ENCODE data around the gene CDH9.

Gene CDH9

DNA sequence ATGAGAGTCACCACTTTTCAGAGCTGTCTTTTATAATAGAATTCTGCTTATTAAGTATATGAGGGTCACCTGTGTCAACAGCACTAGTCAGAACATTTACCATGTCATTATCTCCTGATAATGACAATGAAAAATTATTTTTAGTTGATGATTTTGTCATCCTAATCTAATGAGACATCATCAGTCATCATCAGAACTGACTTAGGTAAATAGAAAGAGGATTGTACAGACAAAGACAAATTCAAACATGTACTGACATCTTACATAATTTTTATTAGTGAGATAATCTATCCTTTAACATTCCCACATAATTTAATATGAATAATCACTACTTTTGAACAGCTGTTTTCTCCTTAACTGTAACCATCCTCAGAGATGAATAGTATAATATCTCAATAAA lies 22.6 kb downstream of the CDH9 start:
- Histone ChIP-seq H3K4ac (ENCODE audit: low read depth in 1 of 2, low read length in 2 of 2) (no peak overlapping the region), H2BK12ac (ENCODE audit: low read length in 2 of 2) (no peak overlapping the region), H3K27ac (ENCODE audit: low read length, poor library complexity, severe bottlenecking) (no peak overlapping the region), H3K23ac (ENCODE audit: low read length in 2 of 2) (no peak overlapping the region), H2AFZ (ENCODE audit: low read depth, low read length) (no peak overlapping the region), H3K9ac (ENCODE audit: low read length) (no peak overlapping the region), H3K9me3 (ENCODE audit: control insufficient read depth, low read length) (no peaks in the 10 kb centered on the region), H3K14ac (ENCODE audit: low read length in 2 of 2) (no peak overlapping the region), H3K36me3 (ENCODE audit: control insufficient read depth in 1 of 2, insufficient read depth in 2 of 2, low read depth in 1 of 2, low read length in 2 of 2) (no peaks in the 10 kb centered on the region), H3K18ac (ENCODE audit: low read depth in 1 of 2, low read length in 2 of 2) (no peak overlapping the region), H3K27me3 (ENCODE audit: control insufficient read depth in 1 of 2, insufficient read depth in 1 of 2, low read length in 2 of 2) (no peaks in the 10 kb centered on the region), H2BK5ac (ENCODE audit: low read depth, low read length, poor library complexity, severe bottlenecking) (no peak overlapping the region), H2BK120ac (ENCODE audit: low read depth, low read length) (no peak overlapping the region), H2BK15ac (ENCODE audit: low read depth, poor library complexity, severe bottlenecking) (no peak overlapping the region), H3K4me3 (ENCODE audit: insufficient read depth in 1 of 2, low read depth in 1 of 2, low read length in 2 of 2) (no peak overlapping the region), H3K4me2 (ENCODE audit: low read length, poor library complexity, severe bottlenecking) (no peak overlapping the region), H3K79me1 (replicated peaks; ENCODE audit: low read length, poor library complexity, severe bottlenecking) (no peaks in the 10 kb centered on the region), H4K8ac (ENCODE audit: low read length) (no peak overlapping the region), H3K4me1 (ENCODE audit: control insufficient read depth, insufficient read depth, low read depth, low read length) (no peaks in the 10 kb centered on the region), H2AK5ac (ENCODE audit: low read length, severe bottlenecking) (no peak overlapping the region), H4K91ac (ENCODE audit: low read length) (no peak overlapping the region)
- no peak for DNase-seq

DNA sequence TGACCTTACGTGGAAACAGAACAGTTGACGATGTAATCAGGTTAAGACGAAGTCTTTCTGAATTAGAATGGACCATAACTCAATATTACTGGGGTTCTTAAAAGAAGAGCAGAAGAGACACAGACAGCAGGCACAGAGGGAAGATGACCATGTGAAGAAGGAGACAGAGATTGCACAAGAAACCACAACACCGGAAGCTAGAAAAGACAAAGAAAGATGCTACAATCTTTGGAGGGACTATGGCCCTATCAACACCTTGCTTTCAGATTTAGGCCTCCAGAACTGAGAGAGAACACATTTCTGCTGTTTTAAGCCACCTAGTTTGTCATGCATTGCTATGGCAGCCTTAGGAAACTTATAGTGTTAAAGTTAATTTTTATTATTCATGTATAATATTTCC lies 27.1 kb downstream of the CDH9 start:
- Histone ChIP-seq H2BK120ac (ENCODE audit: low read depth, low read length) (no peak overlapping the region), H3K9me3 (ENCODE audit: control insufficient read depth, low read length) (no peaks in the 10 kb centered on the region), H3K27ac (ENCODE audit: low read length, poor library complexity, severe bottlenecking) (no peak overlapping the region), H3K4me3 (ENCODE audit: insufficient read depth in 1 of 2, low read depth in 1 of 2, low read length in 2 of 2) (no peak overlapping the region), H3K4me2 (ENCODE audit: low read length, poor library complexity, severe bottlenecking) (no peak overlapping the region), H3K27me3 (ENCODE audit: control insufficient read depth in 1 of 2, insufficient read depth in 1 of 2, low read length in 2 of 2) (no peaks in the 10 kb centered on the region), H3K79me1 (replicated peaks; ENCODE audit: low read length, poor library complexity, severe bottlenecking) (no peaks in the 10 kb centered on the region), H3K23ac (ENCODE audit: low read length in 2 of 2) (no peak overlapping the region), H2BK12ac (ENCODE audit: low read length in 2 of 2) (peak overlapping the region in 1 of 2 experiments; percentile 52), H2AFZ (ENCODE audit: low read depth, low read length) (no peak overlapping the region), H3K4ac (ENCODE audit: low read depth in 1 of 2, low read length in 2 of 2) (peak overlapping the region in 1 of 2 experiments; percentile 51), H3K9ac (ENCODE audit: low read length) (no peak overlapping the region), H3K14ac (ENCODE audit: low read length in 2 of 2) (no peak overlapping the region), H4K8ac (ENCODE audit: low read length) (no peak overlapping the region), H2BK5ac (ENCODE audit: low read depth, low read length, poor library complexity, severe bottlenecking) (no peak overlapping the region), H2BK15ac (ENCODE audit: low read depth, poor library complexity, severe bottlenecking) (no peak overlapping the region), H2AK5ac (ENCODE audit: low read length, severe bottlenecking) (no peak overlapping the region), H3K36me3 (ENCODE audit: control insufficient read depth in 1 of 2, insufficient read depth in 2 of 2, low read depth in 1 of 2, low read length in 2 of 2) (no peaks in the 10 kb centered on the region), H3K18ac (ENCODE audit: low read depth in 1 of 2, low read length in 2 of 2) (no peak overlapping the region), H3K4me1 (ENCODE audit: control insufficient read depth, insufficient read depth, low read depth, low read length) (no peaks in the 10 kb centered on the region), H4K91ac (ENCODE audit: low read length) (no peak overlapping the region)
- WGBS, result 77% methylated on average over 4 of the region's 4 CpGs
- peak; percentile 48 for DNase-seq

DNA sequence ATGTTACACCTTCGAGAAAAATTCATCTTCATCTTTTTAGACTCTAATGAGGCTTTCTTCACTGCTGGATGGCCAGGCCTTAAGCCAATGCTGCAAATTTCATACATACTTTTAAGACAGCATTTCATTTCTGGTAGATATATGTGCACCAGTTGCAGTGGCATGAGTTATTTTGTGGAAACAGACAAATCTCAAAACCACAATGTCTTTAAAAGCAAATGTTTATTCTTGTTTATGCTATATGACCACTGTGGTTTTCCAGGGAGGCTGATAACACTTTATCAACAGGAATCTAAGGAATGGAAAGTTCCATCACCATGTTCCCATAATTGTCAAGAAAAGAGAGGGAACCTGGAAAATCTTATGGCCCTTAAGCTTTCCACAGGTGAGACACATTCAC lies 27.7 kb downstream of the CDH9 start:
- Histone ChIP-seq H2BK12ac (ENCODE audit: low read length in 2 of 2) (no peak overlapping the region), H3K23ac (ENCODE audit: low read length in 2 of 2) (no peak overlapping the region), H2AK5ac (ENCODE audit: low read length, severe bottlenecking) (no peak overlapping the region), H3K9ac (ENCODE audit: low read length) (no peak overlapping the region), H3K18ac (ENCODE audit: low read depth in 1 of 2, low read length in 2 of 2) (no peak overlapping the region), H3K4me1 (ENCODE audit: control insufficient read depth, insufficient read depth, low read depth, low read length) (no peaks in the 10 kb centered on the region), H2BK120ac (ENCODE audit: low read depth, low read length) (no peak overlapping the region), H4K8ac (ENCODE audit: low read length) (no peak overlapping the region), H3K4ac (ENCODE audit: low read depth in 1 of 2, low read length in 2 of 2) (no peak overlapping the region), H2BK15ac (ENCODE audit: low read depth, poor library complexity, severe bottlenecking) (no peak overlapping the region), H2BK5ac (ENCODE audit: low read depth, low read length, poor library complexity, severe bottlenecking) (no peak overlapping the region), H4K91ac (ENCODE audit: low read length) (no peak overlapping the region), H3K9me3 (ENCODE audit: control insufficient read depth, low read length) (no peaks in the 10 kb centered on the region), H3K79me1 (replicated peaks; ENCODE audit: low read length, poor library complexity, severe bottlenecking) (no peaks in the 10 kb centered on the region), H3K27me3 (ENCODE audit: control insufficient read depth in 1 of 2, insufficient read depth in 1 of 2, low read length in 2 of 2) (no peaks in the 10 kb centered on the region), H3K4me2 (ENCODE audit: low read length, poor library complexity, severe bottlenecking) (no peak overlapping the region), H3K14ac (ENCODE audit: low read length in 2 of 2) (no peak overlapping the region), H2AFZ (ENCODE audit: low read depth, low read length) (no peak overlapping the region), H3K4me3 (ENCODE audit: insufficient read depth in 1 of 2, low read depth in 1 of 2, low read length in 2 of 2) (no peak overlapping the region), H3K27ac (ENCODE audit: low read length, poor library complexity, severe bottlenecking) (no peak overlapping the region), H3K36me3 (ENCODE audit: control insufficient read depth in 1 of 2, insufficient read depth in 2 of 2, low read depth in 1 of 2, low read length in 2 of 2) (no peaks in the 10 kb centered on the region)
- DNase-seq, result peak; percentile 42
- WGBS, result 50% methylated on average over 1 of the region's 1 CpG

DNA sequence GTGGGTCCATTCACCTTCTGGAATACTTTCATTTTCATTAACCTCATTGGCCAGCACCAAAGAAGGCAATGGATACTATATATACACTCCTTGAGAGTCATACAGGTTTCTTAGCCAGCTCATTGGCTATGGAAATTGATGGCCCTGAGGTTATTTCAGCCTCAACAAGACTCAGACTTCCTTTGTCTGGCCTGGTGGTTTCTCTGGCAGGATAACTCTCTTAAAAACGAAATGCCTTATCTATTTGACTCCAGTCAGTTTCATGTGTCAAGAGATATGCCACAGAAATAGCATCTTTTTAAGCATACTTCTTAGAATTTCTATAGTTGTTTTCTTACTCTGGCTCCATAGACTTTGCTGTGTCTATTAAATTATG lies 28.9 kb downstream of the CDH9 start:
- H3K9ac ChIP-seq (ENCODE audit: low read length), result no peak overlapping the region
- H2BK15ac ChIP-seq (ENCODE audit: low read depth, poor library complexity, severe bottlenecking), result no peak overlapping the region
- peak; percentile 12 for DNase-seq
- no peak overlapping the region for H2AK5ac ChIP-seq (ENCODE audit: low read length, severe bottlenecking)
- H3K4me2 ChIP-seq (ENCODE audit: low read length, poor library complexity, severe bottlenecking), result no peak overlapping the region
- no peaks in the 10 kb centered on the region for H3K27me3 ChIP-seq (ENCODE audit: control insufficient read depth in 1 of 2, insufficient read depth in 1 of 2, low read length in 2 of 2)
- H3K4me1 ChIP-seq (ENCODE audit: control insufficient read depth, insufficient read depth, low read depth, low read length), result no peaks in the 10 kb centered on the region
- no peaks in the 10 kb centered on the region for H3K36me3 ChIP-seq (ENCODE audit: control insufficient read depth in 1 of 2, insufficient read depth in 2 of 2, low read depth in 1 of 2, low read length in 2 of 2)
- no peak overlapping the region for H3K23ac ChIP-seq (ENCODE audit: low read length in 2 of 2)
- no peak overlapping the region for H3K14ac ChIP-seq (ENCODE audit: low read length in 2 of 2)
- no CpG with 5 or more reads among the region's 1 CpG for WGBS
- H3K18ac ChIP-seq (ENCODE audit: low read depth in 1 of 2, low read length in 2 of 2), result peak overlapping the region in 1 of 2 experiments; percentile 43
- no peak overlapping the region for H2BK120ac ChIP-seq (ENCODE audit: low read depth, low read length)
- H3K79me1 ChIP-seq (replicated peaks; ENCODE audit: low read length, poor library complexity, severe bottlenecking), result no peaks in the 10 kb centered on the region
- peak overlapping the region in 1 of 2 experiments; percentile 37 for H3K4ac ChIP-seq (ENCODE audit: low read depth in 1 of 2, low read length in 2 of 2)
- no peak overlapping the region for H4K8ac ChIP-seq (ENCODE audit: low read length)
- H3K9me3 ChIP-seq (ENCODE audit: control insufficient read depth, low read length), result no peaks in the 10 kb centered on the region
- no peak overlapping the region for H2BK12ac ChIP-seq (ENCODE audit: low read length in 2 of 2)
- H3K4me3 ChIP-seq (ENCODE audit: insufficient read depth in 1 of 2, low read depth in 1 of 2, low read length in 2 of 2), result no peak overlapping the region
- no peak overlapping the region for H2AFZ ChIP-seq (ENCODE audit: low read depth, low read length)
- H2BK5ac ChIP-seq (ENCODE audit: low read depth, low read length, poor library complexity, severe bottlenecking), result no peak overlapping the region
- no peak overlapping the region for H4K91ac ChIP-seq (ENCODE audit: low read length)
- H3K27ac ChIP-seq (ENCODE audit: low read length, poor library complexity, severe bottlenecking), result no peak overlapping the region

All from mesenchymal stem cell (in vitro differentiated cells and primary cell).